Measurements from ENCODE around the gene FHOD3. TPM values are rescaled to one million over a fixed set of nuclear protein-coding genes. Genes with fewer than 3 reads are reported as not detected.

FHOD3 gene
- total and polyA plus RNA-seq, 7 experiments from 2014 or later: not detected

- no peak overlapping the region for H3K27ac Mint-ChIP-seq
- Histone ChIP-seq H3K27me3 (ENCODE audit: control insufficient read depth in 2 of 2, insufficient read depth in 2 of 2, low read length in 2 of 2) (no peaks in the 10 kb centered on the region), H3K9me3 (ENCODE audit: control insufficient read depth in 2 of 3, low read length in 3 of 3) (no peaks in the 10 kb centered on the region), H3K27ac (ENCODE audit: low read depth, low read length) (no peak overlapping the region), H3K4me1 (ENCODE audit: control insufficient read depth in 2 of 2, insufficient read depth in 2 of 2, low read length in 2 of 2) (no peaks in the 10 kb centered on the region), H3K36me3 (ENCODE audit: control insufficient read depth in 2 of 3, insufficient read depth in 3 of 3, low read length in 3 of 3) (no peaks in the 10 kb centered on the region), H3K4me3 (ENCODE audit: low read length) (no peak overlapping the region)
- intact Hi-C loops (cut with micrococcal nuclease): no loop called here
- DNase-seq (no peak), ATAC-seq (no peak)
- ChIA-PET CTCF (no interaction called here), POLR2A (no interaction called here)
- H3K9me3 Mint-ChIP-seq: peaks cover 0 to 2% (median 0%) of the 10 kb centered on the region in 11 donors
- peaks cover 49 to 75% (median 61%) of the 10 kb centered on the region in 5 donors for H3K27me3 Mint-ChIP-seq
- no peaks in the 10 kb centered on the region for H3K4me1 Mint-ChIP-seq
- no peak overlapping the region for H3K4me3 Mint-ChIP-seq
- H3K36me3 Mint-ChIP-seq: no peaks in the 10 kb centered on the region
Measured at GRCh38 chr18:36307513-36307912, 10.0 kb downstream of the FHOD3 start.

- intact Hi-C loops (cut with micrococcal nuclease): no loop called here
- Mint-ChIP-seq H3K9me3 (peaks cover 0 to 2% (median 0%) of the 10 kb centered on the region in 11 donors), H3K27me3 (peaks cover 37 to 63% (median 51%) of the 10 kb centered on the region in 5 donors), H3K27ac (no peak overlapping the region), H3K4me1 (no peaks in the 10 kb centered on the region), H3K4me3 (no peak overlapping the region), H3K36me3 (no peaks in the 10 kb centered on the region)
- POLR2A ChIA-PET: no interaction called here
- Histone ChIP-seq H3K27ac (ENCODE audit: low read depth, low read length) (no peak overlapping the region), H3K36me3 (ENCODE audit: control insufficient read depth in 2 of 3, insufficient read depth in 3 of 3, low read length in 3 of 3) (no peaks in the 10 kb centered on the region), H3K9me3 (ENCODE audit: control insufficient read depth in 2 of 3, low read length in 3 of 3) (no peaks in the 10 kb centered on the region), H3K4me1 (ENCODE audit: control insufficient read depth in 2 of 2, insufficient read depth in 2 of 2, low read length in 2 of 2) (no peaks in the 10 kb centered on the region), H3K4me3 (ENCODE audit: low read length) (no peak overlapping the region), H3K27me3 (ENCODE audit: control insufficient read depth in 2 of 2, insufficient read depth in 2 of 2, low read length in 2 of 2) (no peaks in the 10 kb centered on the region)
- CTCF ChIA-PET: interaction anchor here (0.9 kb wide), 1 partner anchor 291 kb away, joined by 3 read pairs; no protein-coding TSS in a partner anchor
- no peak for ATAC-seq
- no peak for DNase-seq
Measured at GRCh38 chr18:36308711-36309435, 11.4 kb downstream of the FHOD3 start.

- Mint-ChIP-seq H3K4me3 (no peak overlapping the region), H3K27ac (no peak overlapping the region), H3K27me3 (peaks cover 32 to 59% (median 47%) of the 10 kb centered on the region in 5 donors), H3K4me1 (no peaks in the 10 kb centered on the region), H3K9me3 (peaks cover 0 to 2% (median 0%) of the 10 kb centered on the region in 11 donors), H3K36me3 (no peaks in the 10 kb centered on the region)
- ATAC-seq: no peak
- Histone ChIP-seq H3K4me3 (ENCODE audit: low read length) (no peak overlapping the region), H3K27me3 (ENCODE audit: control insufficient read depth in 2 of 2, insufficient read depth in 2 of 2, low read length in 2 of 2) (no peaks in the 10 kb centered on the region), H3K4me1 (ENCODE audit: control insufficient read depth in 2 of 2, insufficient read depth in 2 of 2, low read length in 2 of 2) (no peaks in the 10 kb centered on the region), H3K36me3 (ENCODE audit: control insufficient read depth in 2 of 3, insufficient read depth in 3 of 3, low read length in 3 of 3) (no peaks in the 10 kb centered on the region), H3K27ac (ENCODE audit: low read depth, low read length) (no peak overlapping the region), H3K9me3 (ENCODE audit: control insufficient read depth in 2 of 3, low read length in 3 of 3) (no peaks in the 10 kb centered on the region)
- intact Hi-C loops (cut with micrococcal nuclease): no loop called here
- CTCF ChIA-PET: interaction anchor here (0.9 kb wide), 1 partner anchor 292 kb away, joined by 3 read pairs; no protein-coding TSS in a partner anchor
- POLR2A ChIA-PET: no interaction called here
- DNase-seq: no peak
Measured at GRCh38 chr18:36309436-36310391, 12.2 kb downstream of the FHOD3 start.

GRCh38 chr18:36311026-36311570 is 13.6 kb downstream of the FHOD3 start:
- Mint-ChIP-seq H3K27ac (no peak overlapping the region), H3K4me3 (no peak overlapping the region), H3K36me3 (no peaks in the 10 kb centered on the region), H3K27me3 (peaks cover 21 to 48% (median 40%) of the 10 kb centered on the region in 5 donors), H3K4me1 (no peaks in the 10 kb centered on the region), H3K9me3 (peaks cover 0 to 2% (median 0%) of the 10 kb centered on the region in 11 donors)
- H3K4me1 ChIP-seq (ENCODE audit: control insufficient read depth in 2 of 2, insufficient read depth in 2 of 2, low read length in 2 of 2): no peaks in the 10 kb centered on the region
- no peaks in the 10 kb centered on the region for H3K9me3 ChIP-seq (ENCODE audit: control insufficient read depth in 2 of 3, low read length in 3 of 3)
- ChIA-PET POLR2A (no interaction called here), CTCF (no interaction called here)
- no peak overlapping the region for H3K4me3 ChIP-seq (ENCODE audit: low read length)
- H3K27me3 ChIP-seq (ENCODE audit: control insufficient read depth in 2 of 2, insufficient read depth in 2 of 2, low read length in 2 of 2): no peaks in the 10 kb centered on the region
- ATAC-seq (no peak), DNase-seq (no peak)
- H3K36me3 ChIP-seq (ENCODE audit: control insufficient read depth in 2 of 3, insufficient read depth in 3 of 3, low read length in 3 of 3): no peaks in the 10 kb centered on the region
- no peak overlapping the region for H3K27ac ChIP-seq (ENCODE audit: low read depth, low read length)
- intact Hi-C loops (cut with micrococcal nuclease): no loop called here

GRCh38 chr18:36312806-36313395 is 15.4 kb downstream of the FHOD3 start:
- H3K27ac Mint-ChIP-seq: no peak overlapping the region
- Histone ChIP-seq H3K27ac (ENCODE audit: low read depth, low read length) (no peak overlapping the region), H3K4me3 (ENCODE audit: low read length) (no peak overlapping the region), H3K27me3 (ENCODE audit: control insufficient read depth in 2 of 2, insufficient read depth in 2 of 2, low read length in 2 of 2) (no peaks in the 10 kb centered on the region), H3K36me3 (ENCODE audit: control insufficient read depth in 2 of 3, insufficient read depth in 3 of 3, low read length in 3 of 3) (no peaks in the 10 kb centered on the region), H3K4me1 (ENCODE audit: control insufficient read depth in 2 of 2, insufficient read depth in 2 of 2, low read length in 2 of 2) (no peaks in the 10 kb centered on the region), H3K9me3 (ENCODE audit: control insufficient read depth in 2 of 3, low read length in 3 of 3) (no peaks in the 10 kb centered on the region)
- POLR2A ChIA-PET: no interaction called here
- no peak overlapping the region for H3K4me3 Mint-ChIP-seq
- H3K36me3 Mint-ChIP-seq: no peaks in the 10 kb centered on the region
- peaks cover 0 to 6% (median 2%) of the 10 kb centered on the region in 11 donors for H3K9me3 Mint-ChIP-seq
- H3K4me1 Mint-ChIP-seq: no peaks in the 10 kb centered on the region
- CTCF ChIA-PET: no interaction called here
- intact Hi-C loops (cut with micrococcal nuclease): no loop called here
- peaks cover 17 to 38% (median 26%) of the 10 kb centered on the region in 5 donors for H3K27me3 Mint-ChIP-seq
- DNase-seq (no peak), ATAC-seq (no peak)

- H3K27ac Mint-ChIP-seq: no peak overlapping the region
- DNase-seq: no peak
- peaks cover 0 to 6% (median 0%) of the 10 kb centered on the region in 5 donors for H3K36me3 Mint-ChIP-seq
Measured at GRCh38 chr18:36314098-36314497, 16.6 kb downstream of the FHOD3 start.

More at GRCh38 chr18:36314098-36314497, 16.6 kb downstream of the FHOD3 start:
- ATAC-seq: no peak
- CTCF ChIA-PET: no interaction called here
- Histone ChIP-seq H3K4me3 (ENCODE audit: low read length) (no peak overlapping the region), H3K9me3 (ENCODE audit: control insufficient read depth in 2 of 3, low read length in 3 of 3) (no peaks in the 10 kb centered on the region), H3K4me1 (ENCODE audit: control insufficient read depth in 2 of 2, insufficient read depth in 2 of 2, low read length in 2 of 2) (no peaks in the 10 kb centered on the region), H3K27me3 (ENCODE audit: control insufficient read depth in 2 of 2, insufficient read depth in 2 of 2, low read length in 2 of 2) (no peaks in the 10 kb centered on the region), H3K36me3 (ENCODE audit: control insufficient read depth in 2 of 3, insufficient read depth in 3 of 3, low read length in 3 of 3) (no peaks in the 10 kb centered on the region), H3K27ac (ENCODE audit: low read depth, low read length) (no peak overlapping the region)
- Mint-ChIP-seq H3K27me3 (peaks cover 9 to 29% (median 27%) of the 10 kb centered on the region in 5 donors), H3K9me3 (peaks cover 0 to 16% (median 12%) of the 10 kb centered on the region in 11 donors), H3K4me3 (no peak overlapping the region), H3K4me1 (no peaks in the 10 kb centered on the region)
- POLR2A ChIA-PET: no interaction called here
- intact Hi-C loops (cut with micrococcal nuclease): no loop called here

Data from naive thymus-derived CD4-positive, alpha-beta T cell (primary cell).